ENCODE measurements around the gene ERC2. TPM values are rescaled to one million over a fixed set of nuclear protein-coding genes. Genes with fewer than 3 reads are reported as not detected.

Gene ERC2
- total RNA-seq, 1 experiment from 2014 or later: 6.3 TPM

- no peak for DNase-seq
- Histone ChIP-seq H3K4me3 (no peak overlapping the region), H3K36me3 (no peaks in the 10 kb centered on the region), H3K4me1 (no peaks in the 10 kb centered on the region), H3K9me3 (replicated peaks) (no peaks in the 10 kb centered on the region), H3K27ac (no peak overlapping the region), H3K27me3 (no peaks in the 10 kb centered on the region)
These were observed 57.7 kb downstream of the ERC2 start for GRCh38 chr3:56410576-56410975.

DNA sequence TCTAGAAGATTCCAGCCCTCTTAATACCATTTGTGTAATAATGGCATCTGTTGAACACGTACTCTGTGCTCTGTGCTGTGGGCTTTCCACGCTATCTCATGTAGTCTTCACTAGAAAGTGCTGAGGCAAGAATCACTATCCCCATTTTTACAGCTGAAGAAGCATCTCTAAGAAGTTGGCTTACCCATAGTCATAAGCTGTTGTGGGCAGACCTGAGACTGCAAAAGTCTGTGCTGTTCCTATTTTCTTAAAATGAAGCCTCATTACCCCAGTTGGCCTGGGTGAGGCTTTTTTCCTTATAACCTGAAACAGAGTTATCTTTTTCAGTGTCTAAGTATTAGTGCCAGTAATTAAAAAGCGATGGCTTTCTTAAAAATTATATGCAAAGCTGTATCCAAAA is 58.5 kb downstream of the ERC2 start:
- Histone ChIP-seq H3K4me3 (no peak overlapping the region), H3K4me1 (no peaks in the 10 kb centered on the region), H3K36me3 (no peaks in the 10 kb centered on the region), H3K27me3 (no peaks in the 10 kb centered on the region), H3K9me3 (replicated peaks) (no peaks in the 10 kb centered on the region), H3K27ac (no peak overlapping the region)
- no peak for DNase-seq

GRCh38 chr3:56408761-56409196 is 59.5 kb downstream of the ERC2 start:
- no peaks in the 10 kb centered on the region for H3K27me3 ChIP-seq
- no peak overlapping the region for H3K27ac ChIP-seq
- no peaks in the 10 kb centered on the region for H3K4me1 ChIP-seq
- no peaks in the 10 kb centered on the region for H3K9me3 ChIP-seq (replicated peaks)
- no peak overlapping the region for H3K4me3 ChIP-seq
- no peaks in the 10 kb centered on the region for H3K36me3 ChIP-seq
- no peak for DNase-seq

DNA sequence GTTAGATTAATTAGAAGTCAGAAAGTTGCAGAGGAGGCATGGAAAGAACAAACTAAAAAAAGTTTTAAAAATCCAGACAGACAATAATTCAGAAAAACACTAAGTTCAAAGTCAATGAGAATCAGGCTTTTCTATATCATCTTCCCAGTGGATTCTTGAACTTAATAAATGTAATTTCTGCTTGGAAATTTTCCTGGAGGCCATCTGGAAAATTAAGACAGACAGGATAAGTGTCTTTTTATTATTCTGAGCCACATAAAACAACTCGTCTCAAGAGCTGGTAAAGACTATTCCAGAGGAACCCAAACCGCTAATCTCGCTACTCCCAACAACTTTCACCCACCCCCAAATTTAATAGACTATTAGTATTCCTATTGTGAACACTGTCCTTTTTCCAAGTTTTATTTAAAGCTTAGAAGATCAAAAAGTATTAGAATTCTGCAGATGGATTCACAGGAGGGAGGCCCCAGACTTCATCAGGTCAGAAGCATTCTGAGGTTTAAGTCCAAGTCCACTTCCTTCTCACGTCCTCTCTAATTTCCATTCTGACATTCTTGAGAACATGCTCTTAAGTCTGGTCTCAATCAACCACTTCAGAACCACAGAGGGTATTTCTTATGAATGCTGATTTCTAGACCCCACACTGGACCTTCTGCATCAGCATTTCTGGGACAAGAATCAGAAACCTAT is 61.3 kb downstream of the ERC2 start:
- Histone ChIP-seq H3K36me3 (no peaks in the 10 kb centered on the region), H3K9me3 (replicated peaks) (no peaks in the 10 kb centered on the region), H3K27ac (no peak overlapping the region), H3K4me3 (no peak overlapping the region), H3K4me1 (no peaks in the 10 kb centered on the region), H3K27me3 (no peaks in the 10 kb centered on the region)
- no peak for DNase-seq

- Histone ChIP-seq H3K4me3 (no peak overlapping the region), H3K9me3 (replicated peaks) (no peaks in the 10 kb centered on the region), H3K4me1 (no peaks in the 10 kb centered on the region), H3K27ac (no peak overlapping the region), H3K36me3 (no peaks in the 10 kb centered on the region), H3K27me3 (no peaks in the 10 kb centered on the region)
- DNase-seq: no peak
These were observed 63.4 kb downstream of the ERC2 start for GRCh38 chr3:56404884-56405283.

GRCh38 chr3:56398659-56399058 is 69.6 kb downstream of the ERC2 start:
- Histone ChIP-seq H3K27ac (no peak overlapping the region), H3K36me3 (no peaks in the 10 kb centered on the region), H3K27me3 (no peaks in the 10 kb centered on the region), H3K4me1 (no peaks in the 10 kb centered on the region), H3K9me3 (replicated peaks) (no peaks in the 10 kb centered on the region), H3K4me3 (no peak overlapping the region)
- DNase-seq: no peak

DNA sequence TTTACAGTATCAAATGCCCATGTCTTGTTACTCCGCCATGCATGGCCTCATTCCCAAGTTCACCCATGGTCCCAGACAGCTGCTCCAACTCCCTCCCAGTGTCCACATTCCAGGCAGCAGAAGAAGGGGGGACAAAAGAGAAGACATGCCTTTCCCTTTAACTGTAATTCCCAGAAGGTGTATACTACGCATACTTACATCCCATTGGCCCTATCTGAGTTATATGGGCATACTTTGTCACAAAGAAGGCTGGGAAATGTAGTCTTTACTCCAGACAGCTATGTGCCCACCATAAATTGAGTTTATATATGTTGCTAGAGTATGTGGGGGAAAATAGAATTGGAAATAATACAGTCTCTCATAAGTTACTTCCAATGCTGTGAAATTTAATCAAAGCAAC is 70.5 kb downstream of the ERC2 start:
- Histone ChIP-seq H3K4me3 (no peak overlapping the region), H3K4me1 (no peaks in the 10 kb centered on the region), H3K36me3 (no peaks in the 10 kb centered on the region), H3K27me3 (no peaks in the 10 kb centered on the region), H3K27ac (no peak overlapping the region), H3K9me3 (replicated peaks) (no peaks in the 10 kb centered on the region)
- DNase-seq: no peak

DNA sequence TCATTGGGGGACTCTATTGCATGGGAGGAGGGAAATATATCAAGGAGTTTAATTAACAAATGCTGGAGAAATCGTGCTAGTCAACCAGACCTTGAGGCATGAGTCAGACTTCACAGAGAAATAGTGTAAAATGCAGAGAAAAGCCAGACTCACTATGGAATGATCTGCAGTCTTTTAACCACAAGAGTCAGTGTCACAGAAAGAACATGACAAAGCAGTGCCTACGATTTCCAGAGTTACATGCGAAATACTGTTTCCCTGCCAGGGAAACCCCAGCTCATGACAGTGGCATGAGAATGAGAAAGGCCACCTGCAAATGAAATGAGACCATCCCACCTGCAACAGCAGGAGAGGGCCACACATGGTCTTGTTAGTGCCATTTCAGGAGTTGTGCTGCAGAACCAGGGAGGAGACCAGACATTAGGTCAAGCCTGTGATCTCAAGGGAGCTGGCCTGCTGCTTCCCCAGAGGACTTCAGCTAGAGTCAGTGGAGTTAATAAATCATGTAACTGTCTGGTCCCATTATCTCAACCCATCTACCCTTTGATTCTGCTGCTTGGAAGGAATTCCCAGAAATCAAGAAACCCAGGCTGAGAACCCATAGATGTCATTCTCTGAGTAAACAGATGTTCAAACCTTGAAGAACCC is 79.0 kb downstream of the ERC2 start:
- no peak overlapping the region for H3K27ac ChIP-seq
- H3K27me3 ChIP-seq: no peaks in the 10 kb centered on the region
- no peaks in the 10 kb centered on the region for H3K9me3 ChIP-seq (replicated peaks)
- no peak for DNase-seq
- no peaks in the 10 kb centered on the region for H3K4me1 ChIP-seq
- no peak overlapping the region for H3K4me3 ChIP-seq
- H3K36me3 ChIP-seq: no peaks in the 10 kb centered on the region

GRCh38 chr3:56383092-56383491 is 85.2 kb downstream of the ERC2 start:
- DNase-seq: no peak
- Histone ChIP-seq H3K9me3 (replicated peaks) (no peaks in the 10 kb centered on the region), H3K27ac (no peak overlapping the region), H3K4me3 (no peak overlapping the region), H3K27me3 (no peaks in the 10 kb centered on the region), H3K36me3 (no peaks in the 10 kb centered on the region), H3K4me1 (no peaks in the 10 kb centered on the region)

- H3K27me3 ChIP-seq: no peaks in the 10 kb centered on the region
- no peak for DNase-seq
- no peaks in the 10 kb centered on the region; the same call in 1 of the 2 replicates for H3K9me3 ChIP-seq (replicated peaks)
- H3K36me3 ChIP-seq: no peaks in the 10 kb centered on the region
- H3K4me1 ChIP-seq: no peaks in the 10 kb centered on the region
- no peak overlapping the region for H3K4me3 ChIP-seq
- H3K27ac ChIP-seq: no peak overlapping the region
These were observed 88.5 kb downstream of the ERC2 start for GRCh38 chr3:56379723-56380287.

DNA sequence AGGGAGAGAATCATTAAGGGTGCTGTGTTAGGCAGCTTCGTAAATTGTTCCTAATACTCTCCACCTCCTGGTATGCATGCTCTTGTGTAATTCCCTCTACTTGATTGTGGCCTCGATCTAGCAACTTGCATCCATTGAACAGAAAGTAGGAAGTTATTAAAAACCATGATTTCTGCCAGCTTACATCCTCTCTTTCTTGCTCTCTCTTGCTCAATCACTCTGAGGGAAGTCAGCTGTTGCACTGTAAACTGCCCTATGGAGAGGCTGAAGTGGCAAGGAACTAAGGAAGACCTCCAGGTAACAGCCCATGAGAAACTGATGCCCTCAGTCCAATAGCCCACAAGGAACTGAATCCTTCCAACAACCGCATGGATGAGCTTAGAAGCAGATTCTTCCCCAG is 92.6 kb downstream of the ERC2 start:
- H3K4me3 ChIP-seq: no peak overlapping the region
- H3K9me3 ChIP-seq (replicated peaks): no peaks in the 10 kb centered on the region; the same call in 1 of the 2 replicates
- H3K27ac ChIP-seq: no peak overlapping the region
- peaks cover 7% of the 10 kb centered on the region; the same call in 1 of the 2 replicates for H3K4me1 ChIP-seq
- no peaks in the 10 kb centered on the region for H3K36me3 ChIP-seq
- H3K27me3 ChIP-seq: no peaks in the 10 kb centered on the region
- no peak for DNase-seq

GRCh38 chr3:56373386-56373785 is 94.9 kb downstream of the ERC2 start:
- peaks cover 9% of the 10 kb centered on the region; the same call in 1 of the 2 replicates for H3K4me1 ChIP-seq
- no peak overlapping the region for H3K27ac ChIP-seq
- no peaks in the 10 kb centered on the region for H3K36me3 ChIP-seq
- H3K27me3 ChIP-seq: no peaks in the 10 kb centered on the region
- DNase-seq: peak; percentile 8 to 15
- H3K4me3 ChIP-seq: no peak overlapping the region
- H3K9me3 ChIP-seq (replicated peaks): no peaks in the 10 kb centered on the region; the same call in 1 of the 2 replicates

DNA sequence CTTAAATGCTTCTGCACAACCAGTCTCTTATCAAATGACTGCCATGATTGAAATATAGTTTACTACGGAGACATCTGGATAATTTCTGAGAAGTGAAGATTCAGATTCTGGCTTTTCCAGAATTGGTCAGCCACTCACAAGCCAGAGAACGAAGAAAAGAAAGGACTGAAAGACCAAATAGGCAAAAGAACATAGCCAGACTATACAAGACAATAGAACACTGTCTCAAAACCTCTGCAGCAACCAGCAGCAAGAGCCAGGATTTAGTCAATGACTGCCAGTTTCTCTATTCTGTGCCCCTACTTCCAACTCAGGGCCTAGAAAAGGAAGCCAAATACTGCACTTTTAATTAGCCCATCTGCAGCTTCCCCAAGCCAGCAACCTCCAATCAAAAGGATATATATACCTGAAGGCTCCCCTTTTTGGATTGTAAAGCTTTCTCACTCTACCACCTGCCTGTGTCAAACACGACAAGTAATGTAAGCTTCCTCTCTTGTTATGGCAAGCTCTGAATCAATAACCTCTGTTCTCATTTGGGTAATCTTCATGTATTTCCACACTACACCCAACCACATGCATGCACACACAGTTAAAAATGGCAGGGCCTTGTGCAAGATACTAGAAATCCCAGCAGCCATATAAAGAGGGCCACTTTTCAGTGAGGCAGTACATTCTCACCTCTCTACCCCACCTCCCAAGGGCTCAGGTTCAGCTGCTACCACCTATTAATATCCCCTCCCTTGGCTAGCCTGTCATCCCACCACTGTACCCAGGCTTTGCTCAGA is 97.1 kb downstream of the ERC2 start:
- DNase-seq: no peak
- Histone ChIP-seq H3K4me1 (peaks cover 9% of the 10 kb centered on the region; the same call in 1 of the 2 replicates), H3K27ac (no peak overlapping the region), H3K9me3 (replicated peaks) (no peaks in the 10 kb centered on the region; the same call in 1 of the 2 replicates), H3K4me3 (no peak overlapping the region), H3K27me3 (no peaks in the 10 kb centered on the region), H3K36me3 (no peaks in the 10 kb centered on the region)

DNA sequence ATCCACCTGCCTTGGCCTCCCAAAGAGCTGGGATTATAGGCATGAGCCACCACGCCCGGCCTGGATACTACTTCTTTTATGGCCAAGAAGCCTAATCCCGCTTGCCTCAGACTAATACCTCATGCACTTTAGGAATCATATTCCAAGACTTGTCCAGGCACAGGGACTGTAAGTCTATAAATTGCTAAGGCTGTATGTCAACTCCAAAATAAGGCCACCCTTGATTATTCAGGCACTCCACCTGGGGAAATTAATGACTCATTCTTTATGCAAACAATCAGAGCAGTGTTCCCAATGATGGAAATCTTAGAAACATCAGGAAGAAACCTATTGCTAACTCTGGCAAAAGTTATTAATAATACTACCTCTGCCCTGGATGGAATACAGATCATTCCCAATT is 98.4 kb downstream of the ERC2 start:
- H3K9me3 ChIP-seq (replicated peaks): no peaks in the 10 kb centered on the region
- H3K36me3 ChIP-seq: no peaks in the 10 kb centered on the region
- DNase-seq: no peak
- peaks cover 9% of the 10 kb centered on the region; the same call in 1 of the 2 replicates for H3K4me1 ChIP-seq
- H3K4me3 ChIP-seq: no peak overlapping the region
- no peaks in the 10 kb centered on the region for H3K27me3 ChIP-seq
- no peak overlapping the region for H3K27ac ChIP-seq

- H3K4me1 ChIP-seq: peaks cover 9% of the 10 kb centered on the region; the same call in 1 of the 2 replicates
- no peak overlapping the region for H3K4me3 ChIP-seq
- H3K27ac ChIP-seq: no peak overlapping the region
- no peaks in the 10 kb centered on the region for H3K36me3 ChIP-seq
- no peak for DNase-seq
- H3K27me3 ChIP-seq: no peaks in the 10 kb centered on the region
- no peaks in the 10 kb centered on the region for H3K9me3 ChIP-seq (replicated peaks)
These were observed 99.4 kb downstream of the ERC2 start for GRCh38 chr3:56368846-56369245.
